T-helper 2 cell treated with Interferon-gamma antibody and Interleukin-4, amounts not matched to agents 100 ng/mL and 5 ng/mL, for 36 hours (primary cell): ENCODE results near the gene NOS2. TPM values are rescaled to one million over a fixed set of nuclear protein-coding genes. Genes with fewer than 3 reads are reported as not detected.

Experiments used
- intact Hi-C: fragments of 100-400 bp; cut with micrococcal nuclease; formaldehyde crosslinking; loops from one replicate; pipeline ENCODE4 v1.15.1; 2023
- total RNA-seq: library from RNA; stranded (reverse); gene quantifications from 2 replicates; pipeline ENCODE4 v1.2.3, GENCODE V29; 2022

Gene NOS2
- total RNA-seq, 1 donor from 2014 or later = not detected

GRCh38 chr17:27792095-27792494, 8.2 kb downstream of the NOS2 start:
- intact Hi-C loops = no loop called here

- intact Hi-C loops = no loop called here
These were observed 11.4 kb downstream of the NOS2 start for GRCh38 chr17:27788919-27789318.

- intact Hi-C loops = no loop called here
These were observed 16.6 kb downstream of the NOS2 start for GRCh38 chr17:27783440-27784350.

- intact Hi-C loops = no loop called here
These were observed 17.5 kb downstream of the NOS2 start for GRCh38 chr17:27782791-27783206.

GRCh38 chr17:27780828-27781404, 19.4 kb downstream of the NOS2 start:
- intact Hi-C loops = no loop called here

GRCh38 chr17:27780092-27780827, 20.1 kb downstream of the NOS2 start:
- intact Hi-C loops = no loop called here

GRCh38 chr17:27778183-27778582, 22.1 kb downstream of the NOS2 start:
- intact Hi-C loops = no loop called here

GRCh38 chr17:27776882-27777624, 23.3 kb downstream of the NOS2 start:
- intact Hi-C loops = no loop called here

GRCh38 chr17:27771586-27771985, 28.7 kb downstream of the NOS2 start:
- intact Hi-C loops = no loop called here

GRCh38 chr17:27770877-27771276, 29.5 kb downstream of the NOS2 start:
- intact Hi-C loops = no loop called here

GRCh38 chr17:27768858-27769410, 31.4 kb downstream of the NOS2 start:
- intact Hi-C loops = no loop called here

GRCh38 chr17:27766438-27766837, 33.9 kb downstream of the NOS2 start:
- intact Hi-C loops = no loop called here

GRCh38 chr17:27765353-27765752, 35.0 kb downstream of the NOS2 start:
- intact Hi-C loops = no loop called here

- intact Hi-C loops = no loop called here
These were observed 35.7 kb downstream of the NOS2 start for GRCh38 chr17:27764589-27764988.

GRCh38 chr17:27762527-27763305, 37.6 kb downstream of the NOS2 start:
- intact Hi-C loops = no loop called here

GRCh38 chr17:27760931-27761330, 39.4 kb downstream of the NOS2 start:
- intact Hi-C loops = loop anchor here (1.0 kb wide), 1 partner anchor 119 kb away; no protein-coding TSS in a partner anchor

- intact Hi-C loops = loop anchor here (1.0 kb wide), 1 partner anchor 120 kb away; no protein-coding TSS in a partner anchor
These were observed 40.1 kb downstream of the NOS2 start for GRCh38 chr17:27760069-27760885.

GRCh38 chr17:27759528-27759927, 40.8 kb downstream of the NOS2 start:
- intact Hi-C loops = loop anchor here (5.0 kb wide), 1 partner anchor 157 kb away; no protein-coding TSS in a partner anchor
